Measurements from ENCODE around the gene AUNIP. TPM values are rescaled to one million over a fixed set of nuclear protein-coding genes. Genes with fewer than 3 reads are reported as not detected.

AUNIP gene
- total and polyA plus RNA-seq, 12 donors = 0.04 to 0.25 (median 0.21) TPM; not detected in 9

DNA sequence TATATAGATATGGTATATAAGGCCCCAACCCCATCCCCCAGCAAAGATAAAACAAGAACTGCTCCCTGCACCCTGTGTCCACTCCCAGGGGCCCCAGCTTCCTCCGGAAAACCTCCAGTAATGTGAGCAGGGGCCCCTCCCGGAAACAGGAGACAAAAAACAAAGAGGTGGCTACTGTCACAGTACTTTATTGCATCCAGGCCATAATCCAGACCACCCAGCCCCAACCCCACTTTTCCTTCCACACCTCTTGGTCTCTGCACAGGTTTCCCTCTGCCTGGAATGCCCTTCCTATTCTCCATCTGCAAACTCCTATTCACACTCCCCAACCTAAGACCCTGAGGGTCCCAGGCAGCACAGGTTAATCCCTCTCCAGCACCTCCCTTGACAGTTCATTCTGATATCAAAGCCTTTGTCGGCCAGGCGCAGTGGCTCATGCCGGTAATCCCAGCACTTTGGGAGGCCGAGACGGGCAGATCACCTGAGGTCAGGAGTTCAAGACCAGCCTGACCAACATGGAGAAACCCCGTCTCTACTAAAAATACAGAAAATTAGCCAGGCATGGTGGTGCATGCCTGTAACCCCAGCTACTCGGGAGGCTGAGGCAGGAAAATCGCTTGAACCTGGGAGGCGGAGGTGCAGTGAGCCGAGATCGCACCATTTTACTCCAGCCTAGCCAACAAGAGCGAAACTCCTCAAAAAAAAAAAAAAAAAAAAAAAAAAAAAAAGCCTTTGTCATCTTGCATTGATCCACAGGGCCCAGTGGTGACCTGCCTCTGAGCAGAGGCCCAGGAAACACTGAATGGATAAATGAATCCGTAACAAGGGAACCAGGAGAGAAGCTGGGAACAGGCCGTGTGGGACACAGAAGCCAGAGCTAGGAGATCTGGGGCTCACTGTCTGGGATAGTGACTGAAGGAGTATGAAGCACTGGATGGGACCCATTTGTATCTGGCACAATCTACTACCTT lies 2.3 kb upstream of the AUNIP start:
- ATAC-seq = peak in 1 of 8 donors; percentile 25

DNA sequence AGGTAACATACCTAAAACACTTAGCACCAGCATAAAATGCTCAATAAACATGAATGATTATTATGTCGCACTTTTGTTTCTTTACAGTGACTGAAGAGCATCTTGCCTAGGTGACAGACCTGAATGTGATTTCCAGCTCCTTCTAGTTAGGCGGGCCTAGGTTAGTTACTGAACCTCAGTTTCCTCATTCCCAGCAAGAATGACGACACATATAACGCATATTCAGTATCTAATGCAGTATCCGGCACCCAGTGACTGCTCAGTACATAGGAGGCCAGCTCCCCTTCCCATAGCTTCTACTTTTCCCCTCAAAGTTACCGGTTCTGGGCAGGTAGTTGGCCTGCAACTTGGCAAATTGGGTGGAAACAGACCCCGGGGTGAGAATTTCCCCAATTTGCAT lies 763 bp downstream of the AUNIP start:
- intact Hi-C loops (cut with DNase I) = no loop called here
- Histone ChIP-seq H3K36me3 (peaks cover 0 to 9% (median 0%) of the 10 kb centered on the region in 9 donors), H3K9me3 (no peaks in the 10 kb centered on the region), H3K27ac (no peak overlapping the region), H3K4me3 (peak overlapping the region in 8 of 10 donors; percentile 7 to 62 (median 54)), H3K4me1 (peaks cover 0 to 33% (median 12%) of the 10 kb centered on the region in 9 donors), H3K27me3 (no peaks in the 10 kb centered on the region)
- DNase-seq (no peak), ATAC-seq (no peak)
- TF ChIP-seq CTCF (IDR thresholded peaks at IDR 0.05) = no peak
- 53 to 55% methylated on average over 7 of the region's 7 CpGs for WGBS, 2 donors

More for the DNA sequence above, 2.3 kb upstream of the AUNIP start:
- Histone ChIP-seq H3K27ac (peak overlapping the region in 2 of 10 donors; percentile 21 to 55), H3K36me3 (peaks cover 0 to 9% (median 0%) of the 10 kb centered on the region in 9 donors), H3K9me3 (no peaks in the 10 kb centered on the region), H3K4me1 (peaks cover 0 to 33% (median 12%) of the 10 kb centered on the region in 9 donors), H3K4me3 (no peak overlapping the region), H3K27me3 (no peaks in the 10 kb centered on the region)
- DNase-seq = no peak
- 76 to 83% methylated on average over 16 of the region's 16 CpGs for WGBS, 2 donors
- TF ChIP-seq CTCF (IDR thresholded peaks at IDR 0.05) = no peak
- intact Hi-C loops (cut with DNase I) = no loop called here

- Histone ChIP-seq H3K36me3 (no peaks in the 10 kb centered on the region), H3K9me3 (no peaks in the 10 kb centered on the region), H3K4me1 (peaks cover 0 to 31% (median 12%) of the 10 kb centered on the region in 9 donors), H3K4me3 (no peak overlapping the region), H3K27ac (no peak overlapping the region), H3K27me3 (no peaks in the 10 kb centered on the region)
- TF ChIP-seq CTCF (IDR thresholded peaks at IDR 0.05) = no peak
- DNase-seq (no peak), ATAC-seq (no peak)
- WGBS, 2 donors = 91 to 94% methylated on average over 11 of the region's 11 CpGs
- intact Hi-C loops (cut with DNase I) = no loop called here
Measured at GRCh38 chr1:25856856-25857255, 2.4 kb downstream of the AUNIP start.

DNA sequence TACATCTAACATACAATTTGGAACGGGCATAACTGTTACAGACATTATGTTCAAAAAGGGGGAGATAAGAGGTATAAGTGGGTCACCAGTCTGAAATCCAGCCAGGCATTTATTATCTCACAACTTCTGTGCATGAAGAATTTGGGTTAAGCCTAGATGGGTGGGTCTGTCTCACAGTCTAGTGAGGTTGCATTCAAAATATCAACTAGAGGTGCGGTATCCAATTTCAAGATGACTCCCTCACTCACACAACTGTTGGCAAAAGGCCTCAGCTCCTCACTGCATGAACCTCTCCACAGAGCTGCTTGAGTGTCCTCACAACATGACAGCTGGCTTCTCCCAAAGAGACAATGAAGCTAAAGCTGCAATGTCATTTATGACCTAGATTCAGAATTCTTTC lies 4.7 kb downstream of the AUNIP start:
- Histone ChIP-seq H3K27me3 (no peaks in the 10 kb centered on the region), H3K4me3 (no peak overlapping the region), H3K27ac (no peak overlapping the region), H3K9me3 (no peaks in the 10 kb centered on the region), H3K4me1 (peaks cover 0 to 11% (median 10%) of the 10 kb centered on the region in 9 donors), H3K36me3 (no peaks in the 10 kb centered on the region)
- intact Hi-C loops (cut with DNase I) = no loop called here
- DNase-seq = no peak
- TF ChIP-seq CTCF (IDR thresholded peaks at IDR 0.05) = no peak
- WGBS, 2 donors = 85 to 87% methylated on average over 2 of the region's 2 CpGs
- ATAC-seq = no peak
